ENCODE data around the gene MESP1.
"Not testable (repeated sequence)": the region's sequence is repeated elsewhere in the genome, so short reads cannot be mapped to it uniquely, and the experiment has no call there.

The MESP1 gene

GRCh38 chr15:89785064-89785773 lies 34.2 kb upstream of the MESP1 start:
- CTCF ChIA-PET = interaction anchor here (0.8 to 0.9 kb wide), 2 partner anchors 10 to 268 kb away, joined by 3 read pairs; no protein-coding TSS in a partner anchor
- POLR2A ChIA-PET = no interaction called here
- DNase-seq (ENCODE audit: extremely low spot score) = no peak
- no peak for TF ChIP-seq CTCF (IDR thresholded peaks at IDR 0.05; ENCODE audit: control extremely low read depth, extremely low read depth, low read depth, missing control alignments)

GRCh38 chr15:89784686-89784960 lies 33.6 kb upstream of the MESP1 start:
- POLR2A ChIA-PET = no interaction called here
- no peak for DNase-seq (ENCODE audit: extremely low spot score)
- CTCF ChIA-PET = interaction anchor here (0.8 to 4.4 kb wide), 4 partner anchors 11 to 268 kb away, joined by 3 to 30 read pairs (median 4); no protein-coding TSS in a partner anchor
- TF ChIP-seq CTCF (IDR thresholded peaks at IDR 0.05; ENCODE audit: control extremely low read depth, extremely low read depth, low read depth, missing control alignments) = no peak

- ChIA-PET CTCF (interaction anchor here (0.8 to 4.4 kb wide), 6 partner anchors 11 to 269 kb away, joined by 3 to 30 read pairs (median 3); no protein-coding TSS in a partner anchor), POLR2A (no interaction called here)
- no peak for DNase-seq (ENCODE audit: extremely low spot score)
- TF ChIP-seq CTCF (IDR thresholded peaks at IDR 0.05; ENCODE audit: control extremely low read depth, extremely low read depth, low read depth, missing control alignments) = no peak
These were observed 33.0 kb upstream of the MESP1 start for GRCh38 chr15:89783861-89784685.

GRCh38 chr15:89783111-89783860 lies 32.2 kb upstream of the MESP1 start:
- DNase-seq (ENCODE audit: extremely low spot score) = no peak
- ChIA-PET POLR2A (no interaction called here), CTCF (interaction anchor here (0.8 to 4.4 kb wide), 5 partner anchors 22 to 92 kb away, joined by 3 to 30 read pairs (median 3); no protein-coding TSS in a partner anchor)
- no peak for TF ChIP-seq CTCF (IDR thresholded peaks at IDR 0.05; ENCODE audit: control extremely low read depth, extremely low read depth, low read depth, missing control alignments)

GRCh38 chr15:89782619-89782950 lies 31.5 kb upstream of the MESP1 start:
- CTCF ChIA-PET = interaction anchor here (0.8 to 4.4 kb wide), 3 partner anchors 22 to 55 kb away, joined by 3 to 30 read pairs (median 3); no protein-coding TSS in a partner anchor
- POLR2A ChIA-PET = not testable (repeated sequence)

GRCh38 chr15:89781891-89782618 lies 31.0 kb upstream of the MESP1 start:
- CTCF ChIA-PET = interaction anchor here (0.8 to 4.4 kb wide), 2 partner anchors 21 to 42 kb away, joined by 3 to 30 read pairs; no protein-coding TSS in a partner anchor
- TF ChIP-seq CTCF (IDR thresholded peaks at IDR 0.05; ENCODE audit: control extremely low read depth, extremely low read depth, low read depth, missing control alignments) = no peak
- POLR2A ChIA-PET = no interaction called here
- DNase-seq (ENCODE audit: extremely low spot score) = no peak

More at GRCh38 chr15:89782619-89782950, 31.5 kb upstream of the MESP1 start:
- not testable (repeated sequence) for DNase-seq (ENCODE audit: extremely low spot score)
